Measurements from ENCODE around the gene PLXDC2. TPM values are rescaled to one million over a fixed set of nuclear protein-coding genes. Genes with fewer than 3 reads are reported as not detected.

Gene PLXDC2
- polyA plus RNA-seq, 2 of the 4 experiments (the other 2 are of a cell fraction): 0.08 to 0.09 TPM

- TF ChIP-seq BCL3 (IDR thresholded peaks at IDR 0.05) (no peak), CBX2 (IDR thresholded peaks at IDR 0.05; ENCODE audit: borderline replicate concordance, low read depth) (no peak)
These were observed 275.5 kb downstream of the PLXDC2 start (continued) for GRCh38 chr10:20091698-20092097.

- ATAC-seq (no peak), DNase-seq (ENCODE audit: low read depth in 1 of 2, low spot score in 1 of 2) (no peak), FAIRE-seq (no peak)
- Histone ChIP-seq H3K4me2 (no peak overlapping the region), H3K4me3 (no peak overlapping the region), H3K27ac (no peak overlapping the region), H3K4me1 (no peaks in the 10 kb centered on the region), H3K9me3 (no peaks in the 10 kb centered on the region)
- TF ChIP-seq FOSL2 (IDR thresholded peaks at IDR 0.05): no peak
- no peak for TF ChIP-seq FOSL2 (CRISPR knock-in tag; IDR thresholded peaks at IDR 0.05)
- TF ChIP-seq KDM1A (IDR thresholded peaks at IDR 0.05; ENCODE audit: low read depth): no peak
- TF ChIP-seq RFX5 (IDR thresholded peaks at IDR 0.05): no peak
- POLR2A ChIA-PET: no interaction called here
- CTCF ChIA-PET: interaction anchor here (1.3 kb wide), 1 partner anchor 13 kb away, joined by 5 read pairs; no protein-coding TSS in a partner anchor
- 53% methylated on average over 5 of the region's 5 CpGs for WGBS (ENCODE audit: missing lambda C conversion rate)
These were observed 277.4 kb downstream of the PLXDC2 start for GRCh38 chr10:20093600-20093999.

GRCh38 chr10:20094226-20094976 is 278.2 kb downstream of the PLXDC2 start:
- CTCF ChIA-PET: interaction anchor here (1.3 kb wide), 1 partner anchor 13 kb away, joined by 5 read pairs; no protein-coding TSS in a partner anchor
- FAIRE-seq (no peak), ATAC-seq (no peak), DNase-seq (ENCODE audit: low read depth in 1 of 2, low spot score in 1 of 2) (no peak)
- H3K4me2 ChIP-seq: no peak overlapping the region
- H3K4me1 ChIP-seq: no peaks in the 10 kb centered on the region
- TF ChIP-seq NPAS2 (CRISPR knock-in tag; IDR thresholded peaks at IDR 0.05; ENCODE audit: borderline replicate concordance): no peak
- 2% methylated on average over 5 of the region's 5 CpGs for WGBS (ENCODE audit: missing lambda C conversion rate)
- no peak overlapping the region for H3K4me3 ChIP-seq
- no peak overlapping the region for H3K27ac ChIP-seq
- POLR2A ChIA-PET: no interaction called here
- no peaks in the 10 kb centered on the region for H3K9me3 ChIP-seq

- FAIRE-seq: no peak
- ChIA-PET POLR2A (no interaction called here), CTCF (no interaction called here)
- no peak for ATAC-seq
- Histone ChIP-seq H3K4me1 (no peaks in the 10 kb centered on the region), H3K4me2 (no peak overlapping the region), H3K4me3 (no peak overlapping the region), H3K9me3 (no peaks in the 10 kb centered on the region), H3K27ac (no peak overlapping the region)
- no peak for TF ChIP-seq NR3C1 (IDR thresholded peaks at IDR 0.05)
- no peak for TF ChIP-seq CTCF (IDR thresholded peaks at IDR 0.05)
- TF ChIP-seq NPAS2 (CRISPR knock-in tag; IDR thresholded peaks at IDR 0.05; ENCODE audit: borderline replicate concordance): no peak
- TF ChIP-seq MAX (IDR thresholded peaks at IDR 0.05): no peak
- TF ChIP-seq TP53 (CRISPR knock-in tag; IDR thresholded peaks at IDR 0.05): no peak
- no peak for TF ChIP-seq MYC (IDR thresholded peaks at IDR 0.05; ENCODE audit: borderline replicate concordance, low read length)
- TF ChIP-seq RNF2 (IDR thresholded peaks at IDR 0.05; ENCODE audit: borderline replicate concordance, low read depth): no peak
- TF ChIP-seq FOSL2 (IDR thresholded peaks at IDR 0.05): no peak
- no peak for TF ChIP-seq FOSL2 (CRISPR knock-in tag; IDR thresholded peaks at IDR 0.05)
- TF ChIP-seq RFX5 (IDR thresholded peaks at IDR 0.05): no peak
- no peak for TF ChIP-seq PHF8 (IDR thresholded peaks at IDR 0.05; ENCODE audit: borderline replicate concordance, low read depth)
- TF ChIP-seq BHLHE40 (IDR thresholded peaks at IDR 0.05; ENCODE audit: low read depth, low read length): no peak
- no peak for TF ChIP-seq POLR2A (IDR thresholded peaks at IDR 0.05; ENCODE audit: low read length)
- peak in 1 of 2 experiments; percentile 5 for DNase-seq (ENCODE audit: low read depth in 1 of 2, low spot score in 1 of 2)
- WGBS (ENCODE audit: missing lambda C conversion rate): 32% methylated on average over 2 of the region's 2 CpGs
These were observed 283.9 kb downstream of the PLXDC2 start for GRCh38 chr10:20100171-20100570.

Data from A549 (cell line).